Mononuclear cell (primary cell): ENCODE data around the gene NBPF8. TPM values are rescaled to one million over a fixed set of nuclear protein-coding genes. Genes with fewer than 3 reads are reported as not detected.
"Not testable (repeated sequence)": the region's sequence is repeated elsewhere in the genome, so short reads cannot be mapped to it uniquely, and the experiment has no call there.

Source experiments
- H3K27me3 ChIP-seq: 2 replicates; pipeline ENCODE4 v1.6.0; 2011; ENCODE audit warnings: low read length, control low read depth; ENCODE audit not compliant: insufficient read depth
- H3K4me1 ChIP-seq: 2 replicates; pipeline ENCODE4 v1.5.1; 2011; ENCODE audit warnings: mild to moderate bottlenecking, low read length, control low read depth; ENCODE audit not compliant: insufficient read depth
- H3K4me3 ChIP-seq: 2 replicates; pipeline ENCODE4 v1.5.1; 2011; ENCODE audit warnings: mild to moderate bottlenecking, low read length, moderate library complexity
- H3K9me3 ChIP-seq: 2 replicates; pipeline ENCODE4 v1.5.1; 2011; ENCODE audit warnings: low read depth, mild to moderate bottlenecking, control low read depth, low read length
- total RNA-seq: library from RNA; depleted of rRNA; stranded (reverse); fragments of >200 nt; gene quantifications from one replicate; pipeline ENCODE4 v1.2.3, GENCODE V29; 2012

Gene NBPF8, protein sequence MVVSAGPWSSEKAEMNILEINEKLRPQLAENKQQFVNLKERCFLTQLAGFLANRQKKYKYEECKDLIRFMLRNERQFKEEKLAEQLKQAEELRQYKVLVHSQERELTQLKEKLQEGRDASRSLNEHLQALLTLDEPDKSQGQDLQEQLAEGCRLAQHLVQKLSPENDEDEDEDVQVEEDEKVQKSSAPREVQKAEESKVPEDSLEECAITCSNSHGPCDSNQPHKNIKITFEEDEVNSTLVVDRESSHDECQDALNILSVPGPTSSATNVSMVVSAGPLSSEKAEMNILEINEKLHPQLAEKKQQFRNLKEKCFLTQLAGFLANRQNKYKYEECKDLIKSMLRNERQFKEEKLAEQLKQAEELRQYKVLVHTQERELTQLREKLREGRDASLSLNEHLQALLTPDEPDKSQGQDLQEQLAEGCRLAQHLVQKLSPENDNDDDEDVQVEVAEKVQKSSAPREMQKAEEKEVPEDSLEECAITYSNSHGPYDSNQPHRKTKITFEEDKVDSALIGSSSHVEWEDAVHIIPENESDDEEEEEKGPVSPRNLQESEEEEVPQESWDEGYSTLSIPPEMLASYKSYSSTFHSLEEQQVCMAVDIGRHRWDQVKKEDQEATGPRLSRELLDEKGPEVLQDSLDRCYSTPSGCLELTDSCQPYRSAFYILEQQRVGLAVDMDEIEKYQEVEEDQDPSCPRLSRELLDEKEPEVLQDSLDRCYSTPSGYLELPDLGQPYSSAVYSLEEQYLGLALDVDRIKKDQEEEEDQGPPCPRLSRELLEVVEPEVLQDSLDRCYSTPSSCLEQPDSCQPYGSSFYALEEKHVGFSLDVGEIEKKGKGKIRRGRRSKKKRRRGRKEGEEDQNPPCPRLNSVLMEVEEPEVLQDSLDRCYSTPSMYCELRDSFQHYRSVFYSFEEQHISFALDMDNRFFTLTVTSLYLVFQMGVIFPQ
- total RNA-seq = 33.0 TPM

DNA sequence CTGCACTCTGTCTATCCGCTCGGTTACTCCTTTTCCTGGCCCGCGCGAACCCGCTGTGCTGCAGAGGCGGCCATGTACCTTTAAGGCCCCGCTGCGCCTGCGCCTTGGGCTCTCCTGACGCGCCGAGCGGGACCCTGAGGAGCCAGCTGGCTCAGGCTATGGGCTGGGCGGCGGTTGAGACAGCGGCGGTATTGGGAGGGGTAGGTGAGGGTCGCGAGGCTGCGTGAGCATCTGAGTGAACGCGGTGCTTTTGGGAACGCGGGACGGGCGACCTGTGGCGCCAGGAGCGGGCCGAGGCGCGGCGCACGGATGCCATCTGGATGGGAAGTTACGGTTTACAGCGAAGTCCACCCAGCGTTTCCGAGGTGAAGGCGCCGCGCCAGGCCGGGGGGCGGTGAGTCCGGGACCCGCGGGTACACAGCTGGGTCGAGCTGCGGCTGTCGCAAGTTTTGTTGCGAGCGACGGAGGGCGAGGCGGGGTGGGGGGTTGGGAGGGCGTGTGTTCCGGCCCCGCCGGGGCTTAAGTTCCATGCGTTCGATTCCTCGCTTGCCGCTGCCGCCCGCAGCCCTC lies at the start of gene NBPF8:
Gene NBPF8 (plus strand): TSS at position 125 of the 570 bp plus-strand sequence. CDS start 21,488 bp downstream, outside the sequence.
- H3K4me3 ChIP-seq = peak within 1 kb of the TSS; percentile 39
- H3K4me1 ChIP-seq, H3K27me3 ChIP-seq, H3K9me3 ChIP-seq: not testable (repeated sequence)

DNA sequence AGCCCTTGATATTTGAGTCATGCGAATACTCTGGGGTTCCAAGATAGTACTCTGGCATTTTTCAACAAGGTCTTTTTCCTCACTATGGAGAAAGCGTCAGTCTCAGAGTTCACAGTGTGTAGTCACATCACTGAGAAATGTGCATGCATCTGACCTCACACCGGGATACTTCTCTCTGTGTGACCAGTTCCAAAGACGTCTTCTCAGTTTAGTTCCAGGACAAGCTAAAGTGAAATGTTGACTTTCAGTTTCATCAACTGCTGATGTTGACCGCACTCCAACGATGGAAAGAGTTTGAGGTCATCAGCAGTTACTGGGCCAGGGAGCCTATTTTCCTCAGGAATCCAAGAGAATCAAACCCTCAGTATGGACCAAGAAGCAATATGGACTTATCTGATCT lies 47.1 kb upstream of the NBPF8 start:
- not testable (repeated sequence) for H3K27me3 ChIP-seq, H3K4me3 ChIP-seq, H3K9me3 ChIP-seq, H3K4me1 ChIP-seq

DNA sequence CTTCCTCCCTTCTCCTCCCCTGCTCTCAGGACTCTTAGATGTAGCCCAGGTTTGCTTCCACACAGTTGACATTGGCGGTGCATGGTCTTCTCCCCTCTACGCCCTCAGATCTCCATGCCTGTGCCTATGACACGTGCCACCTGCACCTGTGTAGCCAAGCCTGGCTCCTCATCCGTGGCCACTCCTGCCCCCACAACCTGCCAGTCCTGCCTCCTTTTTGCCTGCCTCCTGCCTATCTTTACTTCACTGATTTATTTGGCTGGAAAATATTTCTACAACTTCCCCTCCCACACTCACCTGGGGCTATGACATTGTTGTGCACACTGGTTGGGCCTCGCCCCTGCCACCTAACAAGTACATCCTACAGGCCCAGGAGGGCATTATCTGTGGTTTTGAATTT lies 28.2 kb upstream of the NBPF8 start:
- not testable (repeated sequence) for H3K4me3 ChIP-seq, H3K9me3 ChIP-seq, H3K4me1 ChIP-seq, H3K27me3 ChIP-seq

DNA sequence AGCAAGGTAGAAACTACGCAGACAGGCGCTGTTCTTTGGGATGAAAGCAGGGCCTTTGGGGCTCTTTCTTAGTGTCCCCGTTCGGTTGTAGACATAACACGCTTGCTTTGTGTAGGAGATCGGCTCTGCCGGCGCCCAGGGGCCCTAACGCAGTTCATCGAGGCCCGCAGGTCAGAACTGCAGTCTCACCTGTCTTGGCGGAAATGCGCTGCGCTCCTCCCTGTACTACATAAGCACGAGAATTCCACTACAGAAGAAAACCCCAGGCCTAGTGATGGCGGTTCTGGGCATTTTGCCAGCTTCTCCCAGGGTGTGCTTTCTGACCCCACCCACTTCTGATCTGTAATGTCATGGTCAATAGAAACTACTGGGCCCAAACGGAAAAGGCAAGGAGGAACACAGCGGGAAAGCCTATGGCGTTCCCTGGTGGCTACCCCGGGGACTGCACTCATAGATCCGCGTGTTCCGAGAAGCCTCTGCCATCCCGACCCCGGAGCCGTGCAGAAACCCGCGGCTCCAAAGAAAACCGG lies 26.2 kb upstream of the NBPF8 start:
- H3K9me3 ChIP-seq, H3K27me3 ChIP-seq, H3K4me3 ChIP-seq, H3K4me1 ChIP-seq: not testable (repeated sequence)

DNA sequence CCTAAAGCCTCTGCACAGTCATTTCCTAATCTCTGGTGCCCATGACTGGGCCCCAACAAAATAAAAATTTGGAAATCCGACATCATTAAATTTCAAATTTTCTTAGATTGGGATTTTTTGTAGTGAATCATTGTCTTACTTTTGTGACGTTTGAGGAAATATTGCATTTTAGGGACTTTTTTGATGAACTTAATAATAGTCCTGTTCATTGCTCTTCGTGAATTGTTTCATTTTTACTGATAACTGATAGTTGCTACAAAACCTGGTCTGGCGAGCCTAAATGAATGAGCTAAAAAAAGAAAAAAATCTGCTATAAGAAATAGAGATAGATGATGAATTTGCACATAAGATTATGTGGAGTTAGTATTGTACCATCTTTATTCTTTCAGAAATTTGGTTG lies 23.5 kb upstream of the NBPF8 start:
- H3K4me3 ChIP-seq, H3K4me1 ChIP-seq, H3K9me3 ChIP-seq, H3K27me3 ChIP-seq: not testable (repeated sequence)

DNA sequence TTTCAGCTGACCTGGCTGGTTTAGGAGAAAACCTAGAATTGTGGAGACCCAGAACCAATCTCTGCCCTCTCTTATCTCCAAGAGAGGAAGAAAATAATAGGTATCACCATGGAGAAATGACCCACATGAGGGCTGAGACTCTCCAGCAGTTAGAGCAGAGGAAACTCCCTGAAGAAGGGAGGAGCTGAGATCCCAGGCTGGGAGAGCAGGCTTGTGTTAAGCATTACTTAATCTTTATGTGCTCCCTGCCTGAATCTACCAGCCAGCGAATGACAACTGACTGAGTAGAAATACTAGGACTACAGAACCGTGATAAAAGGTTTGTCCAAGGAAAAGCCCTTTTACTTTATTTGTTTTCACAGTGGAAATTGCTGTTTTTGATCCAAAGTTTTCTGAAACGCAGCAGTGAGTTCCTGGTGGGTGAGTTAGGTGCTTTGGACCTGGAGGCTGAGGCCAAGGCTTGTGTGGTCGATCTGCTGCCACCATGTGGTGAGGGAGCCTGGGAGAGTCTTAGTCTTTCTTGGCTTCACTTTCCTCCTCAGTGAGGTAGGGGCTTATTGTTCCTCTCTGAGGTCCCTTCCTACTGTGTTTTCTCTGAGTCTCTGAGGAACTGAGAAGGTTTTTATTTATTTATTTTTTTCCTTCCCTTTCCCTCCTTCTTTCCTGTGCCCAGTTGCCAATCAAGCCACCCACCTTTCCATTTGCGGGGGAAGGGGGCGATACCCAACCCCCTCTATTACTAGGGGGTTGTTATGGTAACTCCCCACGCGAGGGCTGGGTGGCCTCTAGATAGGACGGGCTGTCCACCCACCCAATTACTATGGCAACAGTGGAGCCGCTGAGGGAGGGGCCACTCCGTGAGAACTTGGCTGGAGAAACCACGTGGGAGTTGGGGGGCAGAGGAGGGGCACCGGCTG lies 21.3 kb upstream of the NBPF8 start:
- not testable (repeated sequence) for H3K4me3 ChIP-seq, H3K9me3 ChIP-seq, H3K27me3 ChIP-seq, H3K4me1 ChIP-seq

DNA sequence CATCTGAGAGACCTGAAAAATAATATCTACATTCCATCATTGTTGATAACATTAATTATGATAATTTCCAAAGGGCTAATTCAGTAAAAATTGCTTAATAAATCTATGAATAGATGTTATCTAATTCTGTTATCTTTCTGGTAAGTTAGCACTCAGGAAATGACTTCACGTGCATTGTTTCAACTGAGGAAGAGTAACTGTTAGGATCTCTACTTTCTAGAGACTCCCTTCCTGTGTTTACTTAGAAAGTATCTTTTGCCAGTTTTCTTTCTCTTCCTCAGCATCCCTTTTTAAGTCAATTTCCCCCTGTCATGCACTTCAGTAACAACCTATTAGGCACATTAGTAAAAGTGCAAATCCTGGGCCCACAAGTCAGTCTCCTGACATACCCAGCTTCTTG lies 9.5 kb upstream of the NBPF8 start:
- H3K4me1 ChIP-seq, H3K9me3 ChIP-seq, H3K27me3 ChIP-seq, H3K4me3 ChIP-seq: not testable (repeated sequence)

DNA sequence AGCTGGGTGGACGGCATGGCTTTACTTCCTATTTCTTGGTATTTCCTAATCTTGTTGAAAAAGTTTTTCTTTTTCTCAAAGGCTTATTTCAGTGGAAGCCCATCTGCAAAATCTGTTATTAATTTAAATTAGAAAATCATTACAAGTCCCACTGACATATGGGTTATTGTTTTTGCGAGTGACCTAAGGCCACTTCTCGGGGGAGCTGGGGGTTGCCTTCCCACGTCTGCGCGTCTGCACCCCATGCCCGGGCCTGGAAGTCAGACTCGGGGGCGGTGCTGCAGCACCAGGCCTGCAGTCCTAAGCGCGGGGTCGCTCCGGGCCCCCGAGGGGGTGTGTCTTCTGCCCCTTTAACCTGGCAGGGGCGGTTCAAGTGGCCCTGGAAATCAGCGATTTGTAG lies 384 bp upstream of the NBPF8 start:
- peak overlapping the region; percentile 39 for H3K4me3 ChIP-seq
- H3K9me3 ChIP-seq, H3K27me3 ChIP-seq, H3K4me1 ChIP-seq: not testable (repeated sequence)

DNA sequence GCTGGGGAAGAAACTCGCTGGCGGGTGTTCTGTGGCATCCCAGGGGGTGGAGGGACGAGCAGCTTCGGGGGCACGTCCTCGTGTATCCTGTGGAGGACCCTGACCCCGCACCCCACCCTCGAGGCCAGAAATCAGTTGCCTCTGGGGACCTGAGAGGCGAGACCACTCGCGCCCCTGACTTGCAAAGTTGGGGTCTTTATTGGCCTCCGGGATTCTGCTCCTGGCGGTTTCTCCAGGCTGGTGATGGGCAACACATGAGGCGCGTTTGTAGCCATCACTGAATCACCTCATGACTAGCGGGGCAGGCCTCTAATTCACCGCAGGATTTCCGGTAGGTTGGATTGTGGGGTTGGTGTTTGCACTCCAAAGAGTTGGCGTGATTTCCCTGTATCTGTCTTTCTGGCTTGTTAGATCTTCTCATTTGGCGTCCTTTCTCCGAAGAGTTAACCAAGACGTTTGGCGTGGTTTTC lies 692 bp downstream of the NBPF8 start:
- H3K4me3 ChIP-seq = peak overlapping the region; percentile 39
- not testable (repeated sequence) for H3K9me3 ChIP-seq, H3K4me1 ChIP-seq, H3K27me3 ChIP-seq

DNA sequence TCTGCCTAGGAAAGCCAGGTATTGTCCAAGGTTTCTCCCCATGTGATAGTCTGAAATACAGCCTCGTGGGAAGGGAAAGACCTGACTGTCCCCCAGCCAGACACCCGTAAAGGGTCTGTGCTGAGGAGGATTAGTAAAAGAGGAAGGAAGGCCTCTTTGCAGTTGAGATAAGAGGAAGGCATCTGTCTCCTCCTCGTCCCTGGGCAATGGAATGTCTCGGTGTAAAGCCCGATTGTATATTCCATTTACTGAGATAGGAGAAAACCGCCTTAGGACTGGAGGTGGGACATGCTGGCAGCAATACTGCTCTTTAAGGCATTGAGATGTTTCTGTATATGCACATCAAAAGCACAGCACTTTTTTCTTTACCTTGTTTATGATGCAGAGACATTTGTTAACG lies 10.2 kb downstream of the NBPF8 start:
- H3K27me3 ChIP-seq, H3K9me3 ChIP-seq, H3K4me1 ChIP-seq, H3K4me3 ChIP-seq: not testable (repeated sequence)

DNA sequence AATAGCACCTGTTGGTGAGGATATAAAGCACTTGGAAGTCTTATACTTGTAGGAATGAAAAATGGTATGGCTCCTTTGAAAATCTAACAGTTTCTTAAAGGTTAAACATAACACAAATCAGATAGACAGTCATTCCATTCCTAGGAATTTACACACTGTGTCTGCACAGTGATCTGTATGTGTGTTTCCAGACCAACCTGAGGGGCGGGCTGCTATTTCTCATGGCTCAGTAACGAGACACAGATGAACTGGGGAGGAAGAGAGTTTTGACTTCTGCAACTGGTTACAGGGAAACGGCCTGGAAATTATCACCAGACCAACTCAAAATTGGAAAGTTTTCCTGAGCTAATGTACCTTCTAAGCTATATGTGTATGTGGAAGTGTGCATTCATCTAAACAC lies 16.8 kb downstream of the NBPF8 start:
- not testable (repeated sequence) for H3K27me3 ChIP-seq, H3K9me3 ChIP-seq, H3K4me1 ChIP-seq, H3K4me3 ChIP-seq

DNA sequence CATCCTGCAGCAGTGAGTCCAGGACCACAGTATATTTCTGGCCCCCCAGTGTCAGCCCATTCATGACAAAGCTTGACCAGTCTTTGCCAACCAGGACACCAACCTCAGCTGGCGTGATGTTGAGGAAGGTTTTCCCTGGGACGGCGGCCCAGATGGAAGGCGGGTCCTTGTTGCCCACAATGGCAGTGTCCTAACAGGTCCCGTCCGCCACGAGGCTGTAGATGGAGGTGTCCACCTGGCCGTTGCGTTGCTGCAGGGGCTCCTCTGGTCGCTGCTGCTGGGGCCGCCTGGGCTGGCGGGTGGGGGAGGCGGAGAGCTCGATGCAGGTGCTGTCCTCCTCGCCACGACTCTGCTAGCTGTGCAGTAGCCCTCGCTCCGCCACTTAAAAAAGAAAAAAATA lies 19.0 kb downstream of the NBPF8 start:
- not testable (repeated sequence) for H3K4me1 ChIP-seq, H3K9me3 ChIP-seq, H3K27me3 ChIP-seq, H3K4me3 ChIP-seq

DNA sequence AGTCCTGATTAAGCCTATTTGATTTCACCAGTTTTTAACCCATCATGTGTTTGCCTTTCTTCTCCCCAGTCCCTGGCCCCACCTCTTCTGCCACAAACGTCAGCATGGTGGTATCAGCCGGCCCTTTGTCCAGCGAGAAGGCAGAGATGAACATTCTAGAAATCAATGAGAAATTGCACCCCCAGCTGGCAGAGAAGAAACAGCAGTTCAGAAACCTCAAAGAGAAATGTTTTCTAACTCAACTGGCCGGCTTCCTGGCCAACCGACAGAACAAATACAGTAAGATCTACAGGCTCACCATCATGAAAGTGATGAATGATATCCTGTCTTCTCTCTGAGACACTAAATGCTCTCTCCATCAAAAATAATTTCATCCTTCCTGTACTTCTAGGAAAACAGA lies 34.3 kb downstream of the NBPF8 start:
- H3K9me3 ChIP-seq, H3K4me1 ChIP-seq, H3K27me3 ChIP-seq, H3K4me3 ChIP-seq: not testable (repeated sequence)
